HEK293 (cell line): ENCODE measurements around the gene GATA3.

Experiments
- CTCF ChIA-PET: fragments of 350-600 bp; formaldehyde crosslinking; extraction: SDS; loops from one replicate; lab custom pipeline; 2021; ENCODE audit warnings: antibody characterized with exemption; lab: Yijun Ruan, JAX
- POLR2A ChIA-PET: fragments of 300-600 bp; formaldehyde crosslinking; extraction: SDS; loops from one replicate; lab custom pipeline; 2020; ENCODE audit warnings: antibody characterized with exemption, inconsistent platforms; lab: Yijun Ruan, JAX
- H3K27ac ChIP-seq: fragments of 200-500 bp; sonication (Bioruptor generic); 2 replicates; pipeline ENCODE4 v1.5.1; 2014; ENCODE audit warnings: low read depth, low read length, control low read depth, inconsistent platforms; ENCODE audit errors: extremely low read depth
- H3K36me3 ChIP-seq, 2 experiments: fragments of 200-500 bp in 1 of 2; sonication (Bioruptor generic) in 1 of 2; 1 replicate in 1 of 2; 2 replicates in 1 of 2; pipeline ENCODE4 v1.5.1; 2014 to 2017; ENCODE audit warnings: inconsistent platforms in 2 of 2, low read length in 2 of 2; ENCODE audit not compliant: control insufficient read depth in 2 of 2, insufficient read depth in 1 of 2
- H3K4me1 ChIP-seq: fragments of 200-500 bp; sonication (Bioruptor generic); 2 replicates; pipeline ENCODE4 v1.5.1; 2014; ENCODE audit warnings: mild to moderate bottlenecking, low read length, inconsistent platforms; ENCODE audit not compliant: control insufficient read depth, insufficient read depth
- H3K4me3 ChIP-seq: 2 replicates; pipeline ENCODE4 v1.5.1; 2011; ENCODE audit warnings: low read depth, mild to moderate bottlenecking, control low read depth, low read length, moderate library complexity
- H3K9me3 ChIP-seq: fragments of 200-500 bp; sonication (Bioruptor generic); 2 replicates; pipeline ENCODE4 v1.5.1; 2014; ENCODE audit warnings: low read depth, low read length, inconsistent platforms; ENCODE audit not compliant: control insufficient read depth, insufficient read depth
- REPIN1 ChIP-seq: fragments of 450-650 bp; formaldehyde crosslinking; IDR thresholded peaks from 2 replicates; pipeline ENCODE4 v1.5.1; 2017; ENCODE audit warnings: missing biosample characterization, missing genetic modification characterization, low read depth
- ZBTB11 ChIP-seq: fragments of 450-650 bp; formaldehyde crosslinking; conservative IDR thresholded peaks from 2 replicates; pipeline ENCODE4 v1.5.1; 2016; ENCODE audit warnings: low read depth, missing biosample characterization, missing genetic modification characterization
- ZNF138 ChIP-seq: fragments of 450-650 bp; formaldehyde crosslinking; IDR thresholded peaks from 2 replicates; pipeline ENCODE4 v1.5.1; 2016; ENCODE audit warnings: missing biosample characterization, missing genetic modification characterization, borderline replicate concordance
- ZNF140 ChIP-seq: fragments of 450-650 bp; formaldehyde crosslinking; IDR thresholded peaks from 2 replicates; pipeline ENCODE4 v1.5.1; 2016; ENCODE audit warnings: missing biosample characterization, missing genetic modification characterization
- ZNF157 ChIP-seq: fragments of 450-650 bp; formaldehyde crosslinking; IDR thresholded peaks from 2 replicates; pipeline ENCODE4 v1.5.1; 2016; ENCODE audit warnings: missing biosample characterization, missing genetic modification characterization
- ZNF248 ChIP-seq: fragments of 450-650 bp; formaldehyde crosslinking; IDR thresholded peaks from 2 replicates; pipeline ENCODE4 v1.5.1; 2017; ENCODE audit warnings: missing biosample characterization, missing genetic modification characterization
- ZNF521 ChIP-seq: fragments of 450-650 bp; formaldehyde crosslinking; IDR thresholded peaks from 2 replicates; pipeline ENCODE4 v1.5.1; 2017; ENCODE audit warnings: missing biosample characterization, mild to moderate bottlenecking, missing genetic modification characterization
- ZNF600 ChIP-seq: fragments of 450-650 bp; formaldehyde crosslinking; IDR thresholded peaks from 2 replicates; pipeline ENCODE4 v1.5.1; 2016; ENCODE audit warnings: missing biosample characterization, missing genetic modification characterization
- ZNF621 ChIP-seq: fragments of 450-650 bp; formaldehyde crosslinking; IDR thresholded peaks from 2 replicates; pipeline ENCODE4 v1.5.1; 2017; ENCODE audit warnings: missing biosample characterization, missing genetic modification characterization
- ZNF777 ChIP-seq: fragments of 450-650 bp; formaldehyde crosslinking; IDR thresholded peaks from 2 replicates; pipeline ENCODE4 v1.5.1; 2017; ENCODE audit warnings: missing biosample characterization, missing genetic modification characterization, borderline replicate concordance
- ZXDB ChIP-seq: fragments of 450-650 bp; formaldehyde crosslinking; IDR thresholded peaks from 2 replicates; pipeline ENCODE4 v1.5.1; 2016; ENCODE audit warnings: missing biosample characterization, missing genetic modification characterization
- TF ChIP-seq, protein P1 (sequence below): fragments of 450-650 bp; formaldehyde crosslinking; conservative IDR thresholded peaks from 2 replicates; pipeline ENCODE4 v1.5.1; 2016; ENCODE audit warnings: low read depth, missing biosample characterization, missing genetic modification characterization
- TF ChIP-seq, protein P2 (sequence below): IDR thresholded peaks from 2 replicates; pipeline ENCODE4 v1.6.1; 2011; ENCODE audit warnings: mild to moderate bottlenecking, low read depth, low read length, borderline replicate concordance
- TF ChIP-seq, protein P3 (sequence below): fragments of 450-650 bp; formaldehyde crosslinking; IDR thresholded peaks from 2 replicates; pipeline ENCODE4 v1.5.1; 2016; ENCODE audit warnings: missing biosample characterization, missing genetic modification characterization
- TF ChIP-seq, protein P4 (sequence below): fragments of 450-650 bp; formaldehyde crosslinking; IDR thresholded peaks from 2 replicates; pipeline ENCODE4 v1.5.1; 2016; ENCODE audit warnings: missing biosample characterization, missing genetic modification characterization
- TF ChIP-seq, protein P5 (sequence below): fragments of 450-650 bp; IDR thresholded peaks from 2 replicates; pipeline ENCODE4 v1.5.1; 2018; ENCODE audit warnings: missing biosample characterization, missing genetic modification characterization
- TF ChIP-seq, protein P6 (sequence below): fragments of 450-650 bp; formaldehyde crosslinking; IDR thresholded peaks from 2 replicates; pipeline ENCODE4 v1.5.1; 2016; ENCODE audit warnings: missing biosample characterization, missing genetic modification characterization, borderline replicate concordance

GATA3 gene

DNA sequence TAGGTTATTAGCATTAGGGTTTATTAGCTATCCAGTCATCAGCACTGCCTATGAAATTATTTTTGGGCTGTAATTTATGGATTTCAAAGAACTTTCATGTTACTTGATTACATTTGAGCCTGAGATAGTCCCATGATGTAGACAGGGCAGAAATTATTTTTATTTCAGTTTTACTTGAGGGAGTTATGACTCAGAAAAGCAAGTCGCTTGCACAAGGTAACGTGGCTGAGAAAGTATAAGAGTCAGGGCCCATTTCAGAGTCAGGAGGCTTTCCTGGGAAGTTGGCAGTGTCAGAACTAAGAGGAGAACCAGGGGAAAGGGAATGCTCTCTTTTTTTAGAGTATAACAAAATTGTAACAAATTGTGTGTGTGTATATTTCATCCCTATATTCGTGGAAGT is 16.5 kb downstream of the GATA3 start (continued):
- TF ChIP-seq, protein P1, sequence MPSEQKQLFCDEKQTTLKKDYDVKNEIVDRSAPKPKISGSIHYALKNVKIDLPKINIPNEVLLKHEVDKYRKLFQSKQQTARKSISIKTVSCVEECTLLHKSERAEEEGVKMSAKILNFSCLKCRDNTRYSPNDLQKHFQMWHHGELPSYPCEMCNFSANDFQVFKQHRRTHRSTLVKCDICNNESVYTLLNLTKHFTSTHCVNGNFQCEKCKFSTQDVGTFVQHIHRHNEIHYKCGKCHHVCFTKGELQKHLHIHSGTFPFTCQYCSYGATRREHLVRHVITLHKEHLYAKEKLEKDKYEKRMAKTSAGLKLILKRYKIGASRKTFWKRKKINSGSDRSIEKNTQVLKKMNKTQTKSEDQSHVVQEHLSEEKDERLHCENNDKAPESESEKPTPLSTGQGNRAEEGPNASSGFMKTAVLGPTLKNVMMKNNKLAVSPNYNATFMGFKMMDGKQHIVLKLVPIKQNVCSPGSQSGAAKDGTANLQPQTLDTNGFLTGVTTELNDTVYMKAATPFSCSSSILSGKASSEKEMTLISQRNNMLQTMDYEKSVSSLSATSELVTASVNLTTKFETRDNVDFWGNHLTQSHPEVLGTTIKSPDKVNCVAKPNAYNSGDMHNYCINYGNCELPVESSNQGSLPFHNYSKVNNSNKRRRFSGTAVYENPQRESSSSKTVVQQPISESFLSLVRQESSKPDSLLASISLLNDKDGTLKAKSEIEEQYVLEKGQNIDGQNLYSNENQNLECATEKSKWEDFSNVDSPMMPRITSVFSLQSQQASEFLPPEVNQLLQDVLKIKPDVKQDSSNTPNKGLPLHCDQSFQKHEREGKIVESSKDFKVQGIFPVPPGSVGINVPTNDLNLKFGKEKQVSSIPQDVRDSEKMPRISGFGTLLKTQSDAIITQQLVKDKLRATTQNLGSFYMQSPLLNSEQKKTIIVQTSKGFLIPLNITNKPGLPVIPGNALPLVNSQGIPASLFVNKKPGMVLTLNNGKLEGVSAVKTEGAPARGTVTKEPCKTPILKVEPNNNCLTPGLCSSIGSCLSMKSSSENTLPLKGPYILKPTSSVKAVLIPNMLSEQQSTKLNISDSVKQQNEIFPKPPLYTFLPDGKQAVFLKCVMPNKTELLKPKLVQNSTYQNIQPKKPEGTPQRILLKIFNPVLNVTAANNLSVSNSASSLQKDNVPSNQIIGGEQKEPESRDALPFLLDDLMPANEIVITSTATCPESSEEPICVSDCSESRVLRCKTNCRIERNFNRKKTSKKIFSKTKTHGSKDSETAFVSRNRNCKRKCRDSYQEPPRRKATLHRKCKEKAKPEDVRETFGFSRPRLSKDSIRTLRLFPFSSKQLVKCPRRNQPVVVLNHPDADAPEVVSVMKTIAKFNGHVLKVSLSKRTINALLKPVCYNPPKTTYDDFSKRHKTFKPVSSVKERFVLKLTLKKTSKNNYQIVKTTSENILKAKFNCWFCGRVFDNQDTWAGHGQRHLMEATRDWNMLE (tag by site-specific recombination), result no peak

GRCh38 chr10:8071666-8072065 is 17.2 kb downstream of the GATA3 start:
- ChIA-PET CTCF (no interaction called here), POLR2A (no interaction called here)
- H3K4me3 ChIP-seq, result no peak overlapping the region
- no peaks in the 10 kb centered on the region for H3K9me3 ChIP-seq
- H3K4me1 ChIP-seq, result no peaks in the 10 kb centered on the region
- H3K36me3 ChIP-seq, result peaks cover 67 to 92% of the 10 kb centered on the region in 2 experiments
- no peak for TF ChIP-seq ZNF140
- TF ChIP-seq ZNF521 (tag by site-specific recombination), result no peak
- no peak for TF ChIP-seq ZNF248 (tag by site-specific recombination)
- TF ChIP-seq ZBTB11 (tag by site-specific recombination), result no peak
- TF ChIP-seq ZNF138, result no peak
- no peak for TF ChIP-seq ZNF621 (tag by site-specific recombination)
- TF ChIP-seq, protein P2, sequence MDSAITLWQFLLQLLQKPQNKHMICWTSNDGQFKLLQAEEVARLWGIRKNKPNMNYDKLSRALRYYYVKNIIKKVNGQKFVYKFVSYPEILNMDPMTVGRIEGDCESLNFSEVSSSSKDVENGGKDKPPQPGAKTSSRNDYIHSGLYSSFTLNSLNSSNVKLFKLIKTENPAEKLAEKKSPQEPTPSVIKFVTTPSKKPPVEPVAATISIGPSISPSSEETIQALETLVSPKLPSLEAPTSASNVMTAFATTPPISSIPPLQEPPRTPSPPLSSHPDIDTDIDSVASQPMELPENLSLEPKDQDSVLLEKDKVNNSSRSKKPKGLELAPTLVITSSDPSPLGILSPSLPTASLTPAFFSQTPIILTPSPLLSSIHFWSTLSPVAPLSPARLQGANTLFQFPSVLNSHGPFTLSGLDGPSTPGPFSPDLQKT, result no peak
- TF ChIP-seq, protein P3, sequence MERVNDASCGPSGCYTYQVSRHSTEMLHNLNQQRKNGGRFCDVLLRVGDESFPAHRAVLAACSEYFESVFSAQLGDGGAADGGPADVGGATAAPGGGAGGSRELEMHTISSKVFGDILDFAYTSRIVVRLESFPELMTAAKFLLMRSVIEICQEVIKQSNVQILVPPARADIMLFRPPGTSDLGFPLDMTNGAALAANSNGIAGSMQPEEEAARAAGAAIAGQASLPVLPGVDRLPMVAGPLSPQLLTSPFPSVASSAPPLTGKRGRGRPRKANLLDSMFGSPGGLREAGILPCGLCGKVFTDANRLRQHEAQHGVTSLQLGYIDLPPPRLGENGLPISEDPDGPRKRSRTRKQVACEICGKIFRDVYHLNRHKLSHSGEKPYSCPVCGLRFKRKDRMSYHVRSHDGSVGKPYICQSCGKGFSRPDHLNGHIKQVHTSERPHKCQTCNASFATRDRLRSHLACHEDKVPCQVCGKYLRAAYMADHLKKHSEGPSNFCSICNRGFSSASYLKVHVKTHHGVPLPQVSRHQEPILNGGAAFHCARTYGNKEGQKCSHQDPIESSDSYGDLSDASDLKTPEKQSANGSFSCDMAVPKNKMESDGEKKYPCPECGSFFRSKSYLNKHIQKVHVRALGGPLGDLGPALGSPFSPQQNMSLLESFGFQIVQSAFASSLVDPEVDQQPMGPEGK (tag by site-specific recombination), result no peak
- TF ChIP-seq ZNF157, result no peak
- TF ChIP-seq, protein P4, sequence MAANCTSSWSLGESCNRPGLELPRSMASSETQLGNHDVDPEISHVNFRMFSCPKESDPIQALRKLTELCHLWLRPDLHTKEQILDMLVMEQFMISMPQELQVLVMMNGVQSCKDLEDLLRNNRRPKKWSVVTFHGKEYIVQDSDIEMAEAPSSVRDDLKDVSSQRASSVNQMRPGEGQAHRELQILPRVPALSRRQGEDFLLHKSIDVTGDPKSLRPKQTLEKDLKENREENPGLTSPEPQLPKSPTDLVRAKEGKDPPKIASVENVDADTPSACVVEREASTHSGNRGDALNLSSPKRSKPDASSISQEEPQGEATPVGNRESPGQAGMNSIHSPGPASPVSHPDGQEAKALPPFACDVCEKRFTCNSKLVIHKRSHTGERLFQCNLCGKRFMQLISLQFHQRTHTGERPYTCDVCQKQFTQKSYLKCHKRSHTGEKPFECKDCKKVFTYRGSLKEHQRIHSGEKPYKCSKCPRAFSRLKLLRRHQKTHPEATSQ (tag by site-specific recombination), result no peak
- TF ChIP-seq, protein P5, sequence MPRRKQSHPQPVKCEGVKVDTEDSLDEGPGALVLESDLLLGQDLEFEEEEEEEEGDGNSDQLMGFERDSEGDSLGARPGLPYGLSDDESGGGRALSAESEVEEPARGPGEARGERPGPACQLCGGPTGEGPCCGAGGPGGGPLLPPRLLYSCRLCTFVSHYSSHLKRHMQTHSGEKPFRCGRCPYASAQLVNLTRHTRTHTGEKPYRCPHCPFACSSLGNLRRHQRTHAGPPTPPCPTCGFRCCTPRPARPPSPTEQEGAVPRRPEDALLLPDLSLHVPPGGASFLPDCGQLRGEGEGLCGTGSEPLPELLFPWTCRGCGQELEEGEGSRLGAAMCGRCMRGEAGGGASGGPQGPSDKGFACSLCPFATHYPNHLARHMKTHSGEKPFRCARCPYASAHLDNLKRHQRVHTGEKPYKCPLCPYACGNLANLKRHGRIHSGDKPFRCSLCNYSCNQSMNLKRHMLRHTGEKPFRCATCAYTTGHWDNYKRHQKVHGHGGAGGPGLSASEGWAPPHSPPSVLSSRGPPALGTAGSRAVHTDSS (tag by site-specific recombination), result no peak
- TF ChIP-seq ZXDB (tag by site-specific recombination), result no peak
- no peak for TF ChIP-seq REPIN1 (tag by site-specific recombination)
- no peak for TF ChIP-seq ZNF777 (tag by site-specific recombination)
- TF ChIP-seq, protein P6, sequence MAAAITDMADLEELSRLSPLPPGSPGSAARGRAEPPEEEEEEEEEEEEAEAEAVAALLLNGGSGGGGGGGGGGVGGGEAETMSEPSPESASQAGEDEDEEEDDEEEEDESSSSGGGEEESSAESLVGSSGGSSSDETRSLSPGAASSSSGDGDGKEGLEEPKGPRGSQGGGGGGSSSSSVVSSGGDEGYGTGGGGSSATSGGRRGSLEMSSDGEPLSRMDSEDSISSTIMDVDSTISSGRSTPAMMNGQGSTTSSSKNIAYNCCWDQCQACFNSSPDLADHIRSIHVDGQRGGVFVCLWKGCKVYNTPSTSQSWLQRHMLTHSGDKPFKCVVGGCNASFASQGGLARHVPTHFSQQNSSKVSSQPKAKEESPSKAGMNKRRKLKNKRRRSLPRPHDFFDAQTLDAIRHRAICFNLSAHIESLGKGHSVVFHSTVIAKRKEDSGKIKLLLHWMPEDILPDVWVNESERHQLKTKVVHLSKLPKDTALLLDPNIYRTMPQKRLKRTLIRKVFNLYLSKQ (tag by site-specific recombination), result no peak
- TF ChIP-seq ZNF600 (tag by site-specific recombination), result no peak
- no peak overlapping the region for H3K27ac ChIP-seq
